SK-N-SH treated with all-trans-retinoic acid at 6 μM for 48 hours (cell line): Measurements from ENCODE around the gene ACOT9.

Source experiments
- ARNTL ChIP-seq: fragments of 450-650 bp; formaldehyde crosslinking; IDR thresholded peaks from 2 replicates; pipeline ENCODE4 v1.5.0; 2020; ENCODE audit warnings: low read depth, mild to moderate bottlenecking, moderate library complexity, borderline replicate concordance
- ISL1 ChIP-seq: fragments of 250-450 bp; sonication (Bioruptor Pico); IDR thresholded peaks from 2 replicates; pipeline ENCODE4 v2.1.2; 2022; ENCODE audit warnings: mild to moderate bottlenecking, moderate library complexity
- OSR1 ChIP-seq: fragments of 250-450 bp; sonication (Bioruptor Pico); IDR thresholded peaks from 2 replicates; pipeline ENCODE4 v1.8.0; 2022; ENCODE audit warnings: moderate library complexity, mild to moderate bottlenecking, inconsistent platforms
- TOX ChIP-seq: fragments of 250-450 bp; sonication (Bioruptor Pico); IDR thresholded peaks from 2 replicates; pipeline ENCODE4 v1.8.0; 2021; ENCODE audit warnings: mild to moderate bottlenecking, moderate library complexity, borderline replicate concordance
- ZFP3 ChIP-seq: fragments of 250-450 bp; sonication (Bioruptor Pico); IDR thresholded peaks from 2 replicates; pipeline ENCODE4 v1.5.0; 2020; ENCODE audit warnings: mild to moderate bottlenecking, moderate library complexity
- TF ChIP-seq, protein P1 (sequence below): fragments of 250-450 bp; sonication (Bioruptor Pico); IDR thresholded peaks from 2 replicates; pipeline ENCODE4 v1.5.1; 2020; ENCODE audit warnings: low read depth, mild to moderate bottlenecking, moderate library complexity
- TF ChIP-seq, protein P2 (sequence below): fragments of 250-450 bp; sonication (Bioruptor Pico); IDR thresholded peaks from 2 replicates; pipeline ENCODE4 v1.8.0; 2020; ENCODE audit warnings: mild to moderate bottlenecking, moderate library complexity, borderline replicate concordance

DNA sequence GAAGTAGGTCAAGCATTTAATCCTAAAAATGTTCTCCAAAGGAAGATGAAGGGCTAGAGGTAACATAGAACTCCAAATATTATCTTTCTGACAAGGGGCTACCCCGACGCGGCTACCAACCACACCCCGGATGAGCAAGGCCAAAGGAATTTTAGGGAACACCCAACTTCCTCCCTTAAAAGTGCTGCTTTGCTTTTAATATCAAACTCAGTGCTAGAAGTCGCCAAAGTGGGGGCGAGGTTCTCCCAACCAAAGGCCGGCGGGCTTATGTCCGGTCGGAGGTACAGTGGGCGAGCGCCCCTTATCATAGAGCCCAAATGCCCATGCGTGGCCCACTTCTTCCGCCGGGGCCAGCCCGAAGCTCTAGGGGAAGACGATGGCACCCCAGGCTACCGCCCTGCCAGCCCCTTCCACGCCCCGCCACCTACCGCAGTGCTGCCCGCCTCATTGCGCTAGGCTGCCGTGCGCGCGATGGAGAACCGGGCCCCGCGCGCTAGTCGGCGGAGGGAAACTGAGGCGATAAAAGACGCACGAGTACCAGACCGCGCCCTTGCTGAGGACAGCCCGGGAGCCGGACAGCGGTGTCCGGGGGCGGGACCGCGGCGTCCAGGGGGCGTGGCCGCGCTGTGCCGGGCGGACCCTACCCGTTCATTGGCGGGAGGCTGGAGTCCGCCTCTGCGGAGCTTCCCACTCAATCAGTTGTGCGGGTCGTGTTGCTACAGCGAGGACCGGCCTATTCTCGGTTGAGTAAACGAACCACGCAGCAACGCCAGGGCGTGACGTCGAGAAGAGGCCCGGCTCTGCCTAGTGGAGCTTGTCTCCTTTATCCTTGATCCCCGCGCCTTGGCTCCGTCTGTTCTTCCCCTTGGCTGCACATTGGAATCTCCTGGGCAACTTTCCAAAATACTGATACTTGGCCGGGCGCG is at the start of gene ACOT9:
- TF ChIP-seq OSR1 (no peak), ISL1 (CRISPR knock-in tag) (no peak), ZFP3 (no peak), ARNTL (CRISPR knock-in tag) (no peak), TOX (CRISPR knock-in tag) (no peak)
- TF ChIP-seq, protein P1, sequence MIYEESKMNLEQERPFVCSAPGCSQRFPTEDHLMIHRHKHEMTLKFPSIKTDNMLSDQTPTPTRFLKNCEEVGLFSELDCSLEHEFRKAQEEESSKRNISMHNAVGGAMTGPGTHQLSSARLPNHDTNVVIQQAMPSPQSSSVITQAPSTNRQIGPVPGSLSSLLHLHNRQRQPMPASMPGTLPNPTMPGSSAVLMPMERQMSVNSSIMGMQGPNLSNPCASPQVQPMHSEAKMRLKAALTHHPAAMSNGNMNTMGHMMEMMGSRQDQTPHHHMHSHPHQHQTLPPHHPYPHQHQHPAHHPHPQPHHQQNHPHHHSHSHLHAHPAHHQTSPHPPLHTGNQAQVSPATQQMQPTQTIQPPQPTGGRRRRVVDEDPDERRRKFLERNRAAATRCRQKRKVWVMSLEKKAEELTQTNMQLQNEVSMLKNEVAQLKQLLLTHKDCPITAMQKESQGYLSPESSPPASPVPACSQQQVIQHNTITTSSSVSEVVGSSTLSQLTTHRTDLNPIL (CRISPR knock-in tag): no peak
- TF ChIP-seq, protein P2, sequence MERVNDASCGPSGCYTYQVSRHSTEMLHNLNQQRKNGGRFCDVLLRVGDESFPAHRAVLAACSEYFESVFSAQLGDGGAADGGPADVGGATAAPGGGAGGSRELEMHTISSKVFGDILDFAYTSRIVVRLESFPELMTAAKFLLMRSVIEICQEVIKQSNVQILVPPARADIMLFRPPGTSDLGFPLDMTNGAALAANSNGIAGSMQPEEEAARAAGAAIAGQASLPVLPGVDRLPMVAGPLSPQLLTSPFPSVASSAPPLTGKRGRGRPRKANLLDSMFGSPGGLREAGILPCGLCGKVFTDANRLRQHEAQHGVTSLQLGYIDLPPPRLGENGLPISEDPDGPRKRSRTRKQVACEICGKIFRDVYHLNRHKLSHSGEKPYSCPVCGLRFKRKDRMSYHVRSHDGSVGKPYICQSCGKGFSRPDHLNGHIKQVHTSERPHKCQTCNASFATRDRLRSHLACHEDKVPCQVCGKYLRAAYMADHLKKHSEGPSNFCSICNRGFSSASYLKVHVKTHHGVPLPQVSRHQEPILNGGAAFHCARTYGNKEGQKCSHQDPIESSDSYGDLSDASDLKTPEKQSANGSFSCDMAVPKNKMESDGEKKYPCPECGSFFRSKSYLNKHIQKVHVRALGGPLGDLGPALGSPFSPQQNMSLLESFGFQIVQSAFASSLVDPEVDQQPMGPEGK (CRISPR knock-in tag): no peak
